ENCODE measurements around the gene LIME1. TPM values are rescaled to one million over a fixed set of nuclear protein-coding genes. Genes with fewer than 3 reads are reported as not detected.

LIME1 gene
- total and polyA plus RNA-seq, 9 of the 15 experiments (the other 6 are each of a cell fraction or from before 2014, with no cell fraction given): 0.11 to 17.1 (median 2.8) TPM; not detected in 2

DNA sequence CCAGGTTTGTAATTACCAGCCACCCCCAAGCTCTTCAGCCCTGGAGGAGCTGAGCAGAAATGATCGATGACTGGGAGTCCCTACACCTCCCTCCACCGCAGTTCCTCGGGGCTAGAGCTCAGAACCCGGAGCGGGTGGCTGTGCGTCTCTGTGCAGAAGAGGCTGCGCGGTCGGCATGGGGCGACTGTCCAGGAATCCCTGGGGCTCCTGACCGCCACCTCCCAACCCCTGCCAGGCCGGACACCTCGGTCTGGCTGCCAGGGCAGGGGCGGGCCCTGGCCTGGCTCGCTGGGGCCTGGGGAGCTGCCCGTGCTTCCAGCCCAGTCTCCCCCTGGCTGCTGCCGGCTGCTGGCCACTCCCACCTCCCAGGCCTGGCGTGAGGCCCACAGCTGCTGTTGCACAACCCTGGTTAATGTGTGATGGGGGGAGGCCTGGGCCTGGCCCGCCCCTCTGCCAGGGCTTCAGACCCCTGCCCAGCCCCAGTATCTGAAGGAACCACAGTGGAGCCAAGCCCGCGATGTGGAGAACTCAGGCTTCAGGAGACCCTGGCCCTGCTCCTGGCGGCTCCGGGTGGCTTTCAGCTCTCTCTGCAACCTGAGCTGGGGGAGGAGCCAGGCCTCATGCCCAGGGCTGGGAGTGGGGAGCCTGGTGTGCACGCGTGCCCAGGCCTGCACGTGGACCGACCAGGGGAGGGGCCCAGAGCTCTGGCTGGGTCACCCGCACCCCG lies 4.3 kb downstream of the LIME1 start (continued):
- TF ChIP-seq KDM4B (IDR thresholded peaks at IDR 0.05; ENCODE audit: borderline replicate concordance in 2 of 2, low read depth in 1 of 2) (0 out of 4 replicates have a peak, but pooled peaks of 1 of the 2 experiments have one; percentile 10), ZKSCAN1 (IDR thresholded peaks at IDR 0.05; ENCODE audit: low read depth, low read length) (no peak), MYNN (IDR thresholded peaks at IDR 0.05) (peak; percentile 67; the same call in 1 of the 2 replicates), MYNN (CRISPR knock-in tag; IDR thresholded peaks at IDR 0.05) (no peak), JUN (IDR thresholded peaks at IDR 0.05; ENCODE audit: borderline replicate concordance, low read depth, low read length) (no peak), JUN (CRISPR knock-in tag; IDR thresholded peaks at IDR 0.05; ENCODE audit: borderline replicate concordance) (peak; percentile 58; the same call in 1 of the 2 replicates), POLR2A (conservative IDR thresholded peaks at IDR 0.05) (peak; percentile 62), NFIC (IDR thresholded peaks at IDR 0.05) (peak; percentile 92), ZNF584 (CRISPR knock-in tag; IDR thresholded peaks at IDR 0.05; ENCODE audit: low read depth) (no peak), DNMT1 (IDR thresholded peaks at IDR 0.05) (no peak)

- Histone ChIP-seq H3K36me3 (ENCODE audit: control insufficient read depth, insufficient read depth, low read length) (peaks cover 39% of the 10 kb centered on the region; the same call in 1 of the 3 replicates), H3K4me3 (peak overlapping the region; percentile 66), H3K4me2 (ENCODE audit: insufficient read depth, low read length) (peak overlapping the region; percentile 84), H4K20me1 (replicated peaks; ENCODE audit: control insufficient read depth, insufficient read depth, low read length) (no peaks in the 10 kb centered on the region; the same call in 1 of the 2 replicates), H2AFZ (ENCODE audit: low read depth, low read length) (peak overlapping the region; percentile 70; the same call in 1 of the 2 replicates), H3K79me2 (ENCODE audit: control insufficient read depth, insufficient read depth, low read length) (peaks cover 16% of the 10 kb centered on the region), H3K9me1 (ENCODE audit: control insufficient read depth, insufficient read depth, low read length) (no peaks in the 10 kb centered on the region), H3K9me3 (replicated peaks; ENCODE audit: control insufficient read depth, insufficient read depth, low read depth, low read length) (no peaks in the 10 kb centered on the region), H3K27ac (ENCODE audit: extremely low read depth, low read depth, low read length) (peak overlapping the region; percentile 82), H3K9ac (ENCODE audit: insufficient read depth in 1 of 2, low read depth in 2 of 2, low read length in 2 of 2) (peak overlapping the region; percentile 82 to 96), H3K4me1 (replicated peaks in 1 of 2; ENCODE audit: control insufficient read depth in 2 of 2, insufficient read depth in 2 of 2, low read length in 2 of 2) (peaks cover 11 to 78% of the 10 kb centered on the region in 2 experiments), H3K27me3 (ENCODE audit: control insufficient read depth in 2 of 2, insufficient read depth in 2 of 2, low read length in 2 of 2) (no peaks in the 10 kb centered on the region)
- TF ChIP-seq NFYB (IDR thresholded peaks at IDR 0.05; ENCODE audit: extremely low read depth, insufficient read length): no peak
- TF ChIP-seq YY1 (IDR thresholded peaks at IDR 0.05; ENCODE audit: borderline replicate concordance in 1 of 3, control insufficient read depth in 1 of 3, extremely low read depth in 1 of 3, insufficient read depth in 3 of 3, insufficient read length in 1 of 3, insufficient replicate concordance in 2 of 3, low read depth in 1 of 3, low read length in 2 of 3): peak in 1 of 3 experiments; percentile 22
- TF ChIP-seq, protein P1, sequence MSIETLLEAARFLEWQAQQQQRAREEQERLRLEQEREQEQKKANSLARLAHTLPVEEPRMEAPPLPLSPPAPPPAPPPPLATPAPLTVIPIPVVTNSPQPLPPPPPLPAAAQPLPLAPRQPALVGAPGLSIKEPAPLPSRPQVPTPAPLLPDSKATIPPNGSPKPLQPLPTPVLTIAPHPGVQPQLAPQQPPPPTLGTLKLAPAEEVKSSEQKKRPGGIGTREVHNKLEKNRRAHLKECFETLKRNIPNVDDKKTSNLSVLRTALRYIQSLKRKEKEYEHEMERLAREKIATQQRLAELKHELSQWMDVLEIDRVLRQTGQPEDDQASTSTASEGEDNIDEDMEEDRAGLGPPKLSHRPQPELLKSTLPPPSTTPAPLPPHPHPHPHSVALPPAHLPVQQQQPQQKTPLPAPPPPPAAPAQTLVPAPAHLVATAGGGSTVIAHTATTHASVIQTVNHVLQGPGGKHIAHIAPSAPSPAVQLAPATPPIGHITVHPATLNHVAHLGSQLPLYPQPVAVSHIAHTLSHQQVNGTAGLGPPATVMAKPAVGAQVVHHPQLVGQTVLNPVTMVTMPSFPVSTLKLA (conservative IDR thresholded peaks at IDR 0.05): 0 out of 4 replicates have a peak, but pooled peaks of 1 of the 2 experiments have one; percentile 43
- no peak for TF ChIP-seq BCL6 (CRISPR knock-in tag; IDR thresholded peaks at IDR 0.05)
- 0 out of 2 replicates have a peak, but pooled peaks have one; percentile 7 for TF ChIP-seq ZNF12 (CRISPR knock-in tag; IDR thresholded peaks at IDR 0.05)
- TF ChIP-seq, protein P2, sequence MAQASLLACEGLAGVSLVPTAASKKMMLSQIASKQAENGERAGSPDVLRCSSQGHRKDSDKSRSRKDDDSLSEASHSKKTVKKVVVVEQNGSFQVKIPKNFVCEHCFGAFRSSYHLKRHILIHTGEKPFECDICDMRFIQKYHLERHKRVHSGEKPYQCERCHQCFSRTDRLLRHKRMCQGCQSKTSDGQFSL (CRISPR knock-in tag; IDR thresholded peaks at IDR 0.05): 0 out of 2 replicates have a peak, but pooled peaks have one; percentile 48
- TF ChIP-seq, protein P2 (tag; IDR thresholded peaks at IDR 0.05): no peak
- intact Hi-C loops (cut with micrococcal nuclease) (no loop called here), in situ Hi-C loops (cut with MboI) (no loop called here)
- no peak for FAIRE-seq
- ATAC-seq: no peak
- peak in 2 of 4 experiments; percentile 6 to 18 for DNase-seq (ENCODE audit: extremely low read depth in 1 of 4, low spot score in 3 of 4)
- CTCF ChIA-PET (ENCODE audit: low intra/inter-chr PET ratio): no interaction called here
- WGBS (ENCODE audit: insufficient coverage, low coverage, missing lambda C conversion rate): 41% methylated on average over 6 of the region's 6 CpGs
- POLR2A ChIA-PET: interaction anchor here (0.5 to 2.0 kb wide), 11 partner anchors 9 to 205 kb away, joined by 3 to 7 read pairs (median 3); partner anchors contain the start of genes ARFRP1 and ZGPAT
- BruUV-seq (replicated peaks): no TSS peak
These were observed 4.9 kb downstream of the LIME1 start for GRCh38 chr20:63741354-63741675.
